ENCODE results near the gene TSPAN15.

TSPAN15 gene

GRCh38 chr10:69554611-69555010 is 103.3 kb downstream of the TSPAN15 start:
- no peak for DNase-seq

Data from suppressor macrophage (primary cell).